GM12878 (cell line): Measurements from ENCODE around the gene PLXNB3. TPM values are rescaled to one million over a fixed set of nuclear protein-coding genes. Genes with fewer than 3 reads are reported as not detected.

Source experiments
- ASH2L ChIP-seq: fragments of 300-600, 200-600 bp; sonication (generic); IDR thresholded peaks from 2 replicates; pipeline ENCODE4 v1.6.1; 2017; ENCODE audit warnings: low read depth, mild to moderate bottlenecking, borderline replicate concordance
- CHD4 ChIP-seq: fragments of 200-600 bp; sonication (generic); IDR thresholded peaks from 2 replicates; pipeline ENCODE4 v1.6.1; 2016; ENCODE audit warnings: mild to moderate bottlenecking
- FOS ChIP-seq: IDR thresholded peaks from 3 replicates; pipeline ENCODE4 v1.6.1; 2011; ENCODE audit warnings: borderline replicate concordance; ENCODE audit not compliant: insufficient read length; ENCODE audit errors: extremely low read depth
- MEF2B ChIP-seq: fragments of 450-650 bp; IDR thresholded peaks from 2 replicates; pipeline ENCODE4 v1.6.1; 2018; ENCODE audit warnings: mild to moderate bottlenecking, moderate library complexity; ENCODE audit not compliant: partially characterized antibody, poor library complexity, severe bottlenecking
- MXI1 ChIP-seq: fragments of 150-350 bp; IDR thresholded peaks from 2 replicates; pipeline ENCODE4 v1.6.1; 2011; ENCODE audit warnings: low read depth, mild to moderate bottlenecking, inconsistent platforms, low read length, improper control_type of control experiment
- PBX3 ChIP-seq: IDR thresholded peaks from 2 replicates; pipeline ENCODE4 v1.6.1; 2011; ENCODE audit warnings: mild to moderate bottlenecking, low read depth, low read length, moderate library complexity; ENCODE audit not compliant: insufficient replicate concordance
- PML ChIP-seq: IDR thresholded peaks from 2 replicates; pipeline ENCODE4 v1.6.1; 2012; ENCODE audit warnings: low read length, inconsistent platforms
- RFX5 ChIP-seq: IDR thresholded peaks from 2 replicates; pipeline ENCODE4 v1.6.1; 2011; ENCODE audit warnings: low read depth, low read length, improper control_type of control experiment
- SIN3A ChIP-seq: IDR thresholded peaks from 2 replicates; pipeline ENCODE4 v1.6.1; 2012; ENCODE audit warnings: low read depth, low read length, improper control_type of control experiment
- SRF ChIP-seq, 2 experiments: IDR thresholded peaks; 2 replicates each; pipeline ENCODE4 v1.6.1; 2011; ENCODE audit warnings: low read depth in 2 of 2, low read length in 2 of 2, mild to moderate bottlenecking in 1 of 2, moderate library complexity in 1 of 2
- STAT1 ChIP-seq: fragments of 450-650 bp; conservative IDR thresholded peaks from 2 replicates; pipeline ENCODE4 v1.6.1; 2014; ENCODE audit warnings: antibody characterized with exemption, mild to moderate bottlenecking
- STAT3 ChIP-seq: IDR thresholded peaks from 2 replicates; pipeline ENCODE4 v1.6.1; 2011; ENCODE audit warnings: low read depth, low read length, improper control_type of control experiment
- SUZ12 ChIP-seq: fragments of 200-600 bp; sonication (generic); IDR thresholded peaks from one replicate; pipeline ENCODE4 v1.6.1; 2018; ENCODE audit warnings: antibody characterized with exemption, mild to moderate bottlenecking; ENCODE audit not compliant: unreplicated experiment
- ZNF217 ChIP-seq: fragments of 450-650 bp; IDR thresholded peaks from 2 replicates; pipeline ENCODE4 v1.6.1; 2017; ENCODE audit warnings: antibody characterized with exemption, mild to moderate bottlenecking
- ZNF24 ChIP-seq: fragments of 450-650 bp; IDR thresholded peaks from 2 replicates; pipeline ENCODE4 v1.6.1; 2017; ENCODE audit warnings: antibody characterized with exemption, mild to moderate bottlenecking
- ZSCAN29 ChIP-seq: fragments of 450-650 bp; IDR thresholded peaks from 2 replicates; pipeline ENCODE4 v1.6.1; 2017; ENCODE audit warnings: mild to moderate bottlenecking, moderate library complexity
- polyA plus RNA-seq, 11 experiments: library from polyadenylated mRNA; depleted of rRNA in 4 of 11; unstranded in 6 of 11; stranded (reverse) in 5 of 11; fragments of >200 nt; fragmentation: Nextera tagmentation in 4 of 11; fragmentation: Illumina TruSeq in 1 of 11; extraction: Ambion mirVana in 4 of 11; extraction: Trizol in 1 of 11; gene quantifications; 1 replicate in 1 of 11; 2 replicates in 10 of 11; pipeline versions ENCODE4 v1.2.1 to v1.2.3, GENCODE V29; 2011 to 2016; ENCODE audit warnings: inconsistent platforms in 2 of 11, missing spikeins in 2 of 11, low read depth in 1 of 11
- total RNA-seq, 4 experiments: library from RNA; depleted of rRNA in 3 of 4; stranded (reverse); fragments of >200 nt in 3 of 4; fragmentation: Illumina TruSeq in 1 of 4; extraction: Trizol in 1 of 4; gene quantifications; 2 replicates each; pipeline versions ENCODE4 v1.2.1 to v1.2.3, GENCODE V29; 2013 to 2021
- TF ChIP-seq, protein P1 (sequence below): IDR thresholded peaks from 2 replicates; pipeline ENCODE4 v1.6.1; 2012; ENCODE audit warnings: mild to moderate bottlenecking, low read depth, low read length
- TF ChIP-seq, protein P2 (sequence below): fragments of 450-650 bp; IDR thresholded peaks from 2 replicates; pipeline ENCODE4 v1.6.1; 2017; ENCODE audit warnings: mild to moderate bottlenecking, low read depth, inconsistent platforms; ENCODE audit not compliant: poor library complexity, severe bottlenecking
- TF ChIP-seq, protein P3 (sequence below): fragments of 450-650 bp; formaldehyde crosslinking; IDR thresholded peaks from 2 replicates; pipeline ENCODE4 v1.4.0; 2022; ENCODE audit warnings: mild to moderate bottlenecking, moderate library complexity

The PLXNB3 gene
- total and polyA plus RNA-seq, 10 of the 15 experiments (the other 5 are each of a cell fraction or from before 2014, with no cell fraction given), result 0.06 to 0.68 (median 0.19) TPM; not detected in 4

- TF ChIP-seq, protein P1, sequence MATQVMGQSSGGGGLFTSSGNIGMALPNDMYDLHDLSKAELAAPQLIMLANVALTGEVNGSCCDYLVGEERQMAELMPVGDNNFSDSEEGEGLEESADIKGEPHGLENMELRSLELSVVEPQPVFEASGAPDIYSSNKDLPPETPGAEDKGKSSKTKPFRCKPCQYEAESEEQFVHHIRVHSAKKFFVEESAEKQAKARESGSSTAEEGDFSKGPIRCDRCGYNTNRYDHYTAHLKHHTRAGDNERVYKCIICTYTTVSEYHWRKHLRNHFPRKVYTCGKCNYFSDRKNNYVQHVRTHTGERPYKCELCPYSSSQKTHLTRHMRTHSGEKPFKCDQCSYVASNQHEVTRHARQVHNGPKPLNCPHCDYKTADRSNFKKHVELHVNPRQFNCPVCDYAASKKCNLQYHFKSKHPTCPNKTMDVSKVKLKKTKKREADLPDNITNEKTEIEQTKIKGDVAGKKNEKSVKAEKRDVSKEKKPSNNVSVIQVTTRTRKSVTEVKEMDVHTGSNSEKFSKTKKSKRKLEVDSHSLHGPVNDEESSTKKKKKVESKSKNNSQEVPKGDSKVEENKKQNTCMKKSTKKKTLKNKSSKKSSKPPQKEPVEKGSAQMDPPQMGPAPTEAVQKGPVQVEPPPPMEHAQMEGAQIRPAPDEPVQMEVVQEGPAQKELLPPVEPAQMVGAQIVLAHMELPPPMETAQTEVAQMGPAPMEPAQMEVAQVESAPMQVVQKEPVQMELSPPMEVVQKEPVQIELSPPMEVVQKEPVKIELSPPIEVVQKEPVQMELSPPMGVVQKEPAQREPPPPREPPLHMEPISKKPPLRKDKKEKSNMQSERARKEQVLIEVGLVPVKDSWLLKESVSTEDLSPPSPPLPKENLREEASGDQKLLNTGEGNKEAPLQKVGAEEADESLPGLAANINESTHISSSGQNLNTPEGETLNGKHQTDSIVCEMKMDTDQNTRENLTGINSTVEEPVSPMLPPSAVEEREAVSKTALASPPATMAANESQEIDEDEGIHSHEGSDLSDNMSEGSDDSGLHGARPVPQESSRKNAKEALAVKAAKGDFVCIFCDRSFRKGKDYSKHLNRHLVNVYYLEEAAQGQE, result no peak
- TF ChIP-seq RFX5 (no peak), ZNF24 (no peak), SRF (IDR thresholded peaks at IDR 0.05; ENCODE audit: low read depth in 2 of 2, low read length in 2 of 2) (no peak), STAT1 (no peak), MXI1 (no peak), PML (no peak), ZSCAN29 (no peak), SUZ12 (no peak), PBX3 (no peak), ASH2L (no peak), SIN3A (no peak), CHD4 (no peak), ZNF217 (no peak), MEF2B (no peak), STAT3 (no peak), FOS (no peak)
- TF ChIP-seq, protein P2, sequence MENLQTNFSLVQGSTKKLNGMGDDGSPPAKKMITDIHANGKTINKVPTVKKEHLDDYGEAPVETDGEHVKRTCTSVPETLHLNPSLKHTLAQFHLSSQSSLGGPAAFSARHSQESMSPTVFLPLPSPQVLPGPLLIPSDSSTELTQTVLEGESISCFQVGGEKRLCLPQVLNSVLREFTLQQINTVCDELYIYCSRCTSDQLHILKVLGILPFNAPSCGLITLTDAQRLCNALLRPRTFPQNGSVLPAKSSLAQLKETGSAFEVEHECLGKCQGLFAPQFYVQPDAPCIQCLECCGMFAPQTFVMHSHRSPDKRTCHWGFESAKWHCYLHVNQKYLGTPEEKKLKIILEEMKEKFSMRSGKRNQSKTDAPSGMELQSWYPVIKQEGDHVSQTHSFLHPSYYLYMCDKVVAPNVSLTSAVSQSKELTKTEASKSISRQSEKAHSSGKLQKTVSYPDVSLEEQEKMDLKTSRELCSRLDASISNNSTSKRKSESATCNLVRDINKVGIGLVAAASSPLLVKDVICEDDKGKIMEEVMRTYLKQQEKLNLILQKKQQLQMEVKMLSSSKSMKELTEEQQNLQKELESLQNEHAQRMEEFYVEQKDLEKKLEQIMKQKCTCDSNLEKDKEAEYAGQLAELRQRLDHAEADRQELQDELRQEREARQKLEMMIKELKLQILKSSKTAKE, result no peak
- TF ChIP-seq, protein P3, sequence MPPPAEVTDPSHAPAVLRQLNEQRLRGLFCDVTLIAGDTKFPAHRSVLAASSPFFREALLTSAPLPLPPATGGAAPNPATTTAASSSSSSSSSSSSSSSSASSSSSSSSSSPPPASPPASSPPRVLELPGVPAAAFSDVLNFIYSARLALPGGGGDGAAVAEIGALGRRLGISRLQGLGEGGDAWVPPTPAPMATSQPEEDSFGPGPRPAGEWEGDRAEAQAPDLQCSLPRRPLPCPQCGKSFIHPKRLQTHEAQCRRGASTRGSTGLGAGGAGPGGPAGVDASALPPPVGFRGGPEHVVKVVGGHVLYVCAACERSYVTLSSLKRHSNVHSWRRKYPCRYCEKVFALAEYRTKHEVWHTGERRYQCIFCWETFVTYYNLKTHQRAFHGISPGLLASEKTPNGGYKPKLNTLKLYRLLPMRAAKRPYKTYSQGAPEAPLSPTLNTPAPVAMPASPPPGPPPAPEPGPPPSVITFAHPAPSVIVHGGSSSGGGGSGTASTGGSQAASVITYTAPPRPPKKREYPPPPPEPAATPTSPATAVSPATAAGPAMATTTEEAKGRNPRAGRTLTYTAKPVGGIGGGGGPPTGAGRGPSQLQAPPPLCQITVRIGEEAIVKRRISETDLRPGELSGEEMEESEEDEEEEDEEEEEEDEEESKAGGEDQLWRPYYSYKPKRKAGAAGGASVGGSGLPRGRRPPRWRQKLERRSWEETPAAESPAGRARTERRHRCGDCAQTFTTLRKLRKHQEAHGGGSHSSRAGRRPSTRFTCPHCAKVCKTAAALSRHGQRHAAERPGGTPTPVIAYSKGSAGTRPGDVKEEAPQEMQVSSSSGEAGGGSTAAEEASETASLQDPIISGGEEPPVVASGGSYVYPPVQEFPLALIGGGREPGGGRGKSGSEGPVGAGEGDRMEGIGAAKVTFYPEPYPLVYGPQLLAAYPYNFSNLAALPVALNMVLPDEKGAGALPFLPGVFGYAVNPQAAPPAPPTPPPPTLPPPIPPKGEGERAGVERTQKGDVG, result no peak
These were observed 39.6 kb upstream of the PLXNB3 start, which contains the start of the genes ABCD1 and BCAP31 (continued) for GRCh38 chrX:153724252-153725038.
